H1 (cell line): ENCODE measurements around the gene HAO1. TPM values are rescaled to one million over a fixed set of nuclear protein-coding genes. Genes with fewer than 3 reads are reported as not detected.

Source experiments
- CBX5 ChIP-seq: fragments of 300-800, 300-1000 bp; sonication (generic); IDR thresholded peaks from 2 replicates; pipeline ENCODE4 v1.7.1; 2016; ENCODE audit warnings: antibody characterized with exemption, low read length, low read depth
- polyA plus RNA-seq, 7 experiments: library from polyadenylated mRNA; depleted of rRNA in 3 of 7; stranded (reverse) in 5 of 7; unstranded in 2 of 7; fragments of >200 nt in 5 of 7; fragments of 200-250 nt in 2 of 7; gene quantifications; 1 replicate in 5 of 7; 2 replicates in 1 of 7; 4 replicates in 1 of 7; pipeline versions ENCODE4 v1.2.1 to v1.2.3, GENCODE V29; 2011 to 2013; ENCODE audit warnings: missing spikeins in 2 of 7, mixed read lengths in 2 of 7
- total RNA-seq: library from RNA; stranded (reverse); fragmentation: NEBNext Ultra II Directional; extraction: Animal tissue kit (Norgen Biotek cat#: 25700); gene quantifications from 2 replicates; pipeline ENCODE4 v1.2.1, GENCODE V29; 2021

The HAO1 gene
- total and polyA plus RNA-seq, 2 of the 8 experiments (the other 6 are each of a cell fraction or from before 2014, with no cell fraction given) = not detected

DNA sequence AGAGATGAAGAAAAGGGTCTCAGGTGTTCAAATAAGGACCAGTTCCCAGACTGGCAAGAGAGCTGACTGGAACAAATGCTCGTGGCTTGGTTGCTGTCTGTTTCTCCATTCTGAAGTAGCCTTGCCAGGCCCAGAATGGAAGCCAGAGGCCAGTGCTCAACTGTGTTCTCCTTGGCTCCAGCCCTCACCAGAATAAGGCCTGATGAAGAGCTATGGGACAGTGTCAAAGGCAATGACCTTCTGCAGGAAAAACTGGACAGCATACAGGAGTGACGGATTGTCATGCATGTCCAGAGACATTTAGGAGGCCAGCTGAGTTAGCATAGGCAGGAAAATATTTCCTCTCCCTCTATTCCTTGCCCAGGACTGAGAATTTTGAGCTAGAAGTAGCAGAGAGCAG is 72.2 kb downstream of the HAO1 start (continued):
- TF ChIP-seq CBX5 = no peak
